NB4 (cell line): ENCODE results near the gene MS4A4A.

Experiments used
- POLR2A ChIP-seq: IDR thresholded peaks from 2 replicates; pipeline ENCODE4 v1.6.1; 2011; ENCODE audit warnings: mild to moderate bottlenecking; ENCODE audit not compliant: insufficient read length; ENCODE audit errors: extremely low read depth
- TF ChIP-seq, protein P1 (sequence below): IDR thresholded peaks from one replicate; pipeline ENCODE4 v1.5.1; 2012; ENCODE audit warnings: low read depth, low read length

DNA sequence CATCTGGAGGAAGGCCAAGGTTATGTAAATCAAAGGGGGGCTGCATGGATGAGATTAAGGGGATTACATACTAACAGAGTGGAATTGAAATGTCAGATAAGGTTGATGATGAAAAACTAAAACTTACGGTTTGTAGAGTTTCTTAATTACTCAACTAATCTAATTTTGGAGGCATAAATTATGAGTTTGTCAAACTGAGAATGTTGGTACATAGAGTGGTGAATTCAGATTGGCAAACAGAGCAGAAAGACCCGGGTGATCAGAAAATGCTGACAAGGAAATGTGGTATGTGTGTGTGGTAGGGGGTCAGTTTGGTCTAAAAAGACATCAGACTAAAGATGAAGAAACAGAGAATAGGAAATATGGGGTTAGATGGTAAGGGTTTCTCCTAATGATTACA, 57.6 kb downstream of the MS4A4A start:
- TF ChIP-seq, protein P1, sequence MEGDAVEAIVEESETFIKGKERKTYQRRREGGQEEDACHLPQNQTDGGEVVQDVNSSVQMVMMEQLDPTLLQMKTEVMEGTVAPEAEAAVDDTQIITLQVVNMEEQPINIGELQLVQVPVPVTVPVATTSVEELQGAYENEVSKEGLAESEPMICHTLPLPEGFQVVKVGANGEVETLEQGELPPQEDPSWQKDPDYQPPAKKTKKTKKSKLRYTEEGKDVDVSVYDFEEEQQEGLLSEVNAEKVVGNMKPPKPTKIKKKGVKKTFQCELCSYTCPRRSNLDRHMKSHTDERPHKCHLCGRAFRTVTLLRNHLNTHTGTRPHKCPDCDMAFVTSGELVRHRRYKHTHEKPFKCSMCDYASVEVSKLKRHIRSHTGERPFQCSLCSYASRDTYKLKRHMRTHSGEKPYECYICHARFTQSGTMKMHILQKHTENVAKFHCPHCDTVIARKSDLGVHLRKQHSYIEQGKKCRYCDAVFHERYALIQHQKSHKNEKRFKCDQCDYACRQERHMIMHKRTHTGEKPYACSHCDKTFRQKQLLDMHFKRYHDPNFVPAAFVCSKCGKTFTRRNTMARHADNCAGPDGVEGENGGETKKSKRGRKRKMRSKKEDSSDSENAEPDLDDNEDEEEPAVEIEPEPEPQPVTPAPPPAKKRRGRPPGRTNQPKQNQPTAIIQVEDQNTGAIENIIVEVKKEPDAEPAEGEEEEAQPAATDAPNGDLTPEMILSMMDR = no peak
- no peak for TF ChIP-seq POLR2A
